Chondrocyte (in vitro differentiated cells): ENCODE measurements around the gene ZNF10. TPM values are rescaled to one million over a fixed set of nuclear protein-coding genes. Genes with fewer than 3 reads are reported as not detected.

Experiments used
- DNase-seq: peaks from one replicate; pipeline ENCODE4 v3.0.0; 2021; ENCODE audit warnings: mixed read lengths, low spot score
- H3K27ac Mint-ChIP-seq: one replicate; pipeline ENCODE4 v1.8.0; 2021; ENCODE audit warnings: mild to moderate bottlenecking, moderate library complexity, mixed read lengths; ENCODE audit not compliant: unreplicated experiment
- H3K27me3 Mint-ChIP-seq: 2 replicates; pipeline ENCODE4 v1.8.0; 2021; ENCODE audit warnings: low read depth, mixed read lengths
- H3K36me3 Mint-ChIP-seq: 2 replicates; pipeline ENCODE4 v1.8.0; 2021; ENCODE audit warnings: low read depth, mixed read lengths
- H3K4me1 Mint-ChIP-seq: 2 replicates; pipeline ENCODE4 v1.8.0; 2021; ENCODE audit warnings: low read depth, mild to moderate bottlenecking, mixed read lengths
- H3K4me3 Mint-ChIP-seq: one replicate; pipeline ENCODE4 v1.8.0; 2021; ENCODE audit warnings: mild to moderate bottlenecking, moderate library complexity, mixed read lengths; ENCODE audit not compliant: unreplicated experiment
- H3K9me3 Mint-ChIP-seq: 2 replicates; pipeline ENCODE4 v1.8.0; 2021; ENCODE audit warnings: low read depth, mixed read lengths
- total RNA-seq: library from RNA; stranded (reverse); gene quantifications from 3 replicates; pipeline ENCODE4 v1.2.1, GENCODE V29; 2021
- TF ChIP-seq, protein P1 (sequence below): fragments of 200-600 bp; sonication (generic); IDR thresholded peaks from 2 replicates; pipeline ENCODE4 v1.5.0; 2021; ENCODE audit warnings: antibody characterized with exemption, mild to moderate bottlenecking, moderate library complexity

The ZNF10 gene
- total RNA-seq, 1 donor from 2014 or later: 9.2 TPM

DNA sequence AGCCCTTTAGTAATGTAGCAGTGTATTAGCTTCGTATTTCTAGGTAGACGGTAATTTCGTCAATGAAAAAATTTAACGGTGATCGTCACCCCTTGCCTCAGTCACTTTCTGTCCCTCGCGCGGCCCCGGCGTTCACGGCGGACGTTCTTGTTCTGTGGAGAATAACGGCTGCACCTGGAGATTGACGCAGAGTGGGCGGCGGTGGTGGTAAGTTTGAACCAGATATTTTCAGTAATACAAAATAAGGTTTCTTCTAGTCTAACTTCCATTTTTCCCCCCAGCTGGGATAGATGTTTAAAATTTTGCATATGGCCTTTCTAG lies 341 bp downstream of the ZNF10 start:
- Mint-ChIP-seq H3K4me3 (peak overlapping the region; percentile 96), H3K27ac (peak overlapping the region; percentile 98), H3K36me3 (peaks cover 38% of the 10 kb centered on the region), H3K9me3 (peaks cover 41% of the 10 kb centered on the region), H3K4me1 (peaks cover 12% of the 10 kb centered on the region), H3K27me3 (no peaks in the 10 kb centered on the region)
- TF ChIP-seq, protein P1, sequence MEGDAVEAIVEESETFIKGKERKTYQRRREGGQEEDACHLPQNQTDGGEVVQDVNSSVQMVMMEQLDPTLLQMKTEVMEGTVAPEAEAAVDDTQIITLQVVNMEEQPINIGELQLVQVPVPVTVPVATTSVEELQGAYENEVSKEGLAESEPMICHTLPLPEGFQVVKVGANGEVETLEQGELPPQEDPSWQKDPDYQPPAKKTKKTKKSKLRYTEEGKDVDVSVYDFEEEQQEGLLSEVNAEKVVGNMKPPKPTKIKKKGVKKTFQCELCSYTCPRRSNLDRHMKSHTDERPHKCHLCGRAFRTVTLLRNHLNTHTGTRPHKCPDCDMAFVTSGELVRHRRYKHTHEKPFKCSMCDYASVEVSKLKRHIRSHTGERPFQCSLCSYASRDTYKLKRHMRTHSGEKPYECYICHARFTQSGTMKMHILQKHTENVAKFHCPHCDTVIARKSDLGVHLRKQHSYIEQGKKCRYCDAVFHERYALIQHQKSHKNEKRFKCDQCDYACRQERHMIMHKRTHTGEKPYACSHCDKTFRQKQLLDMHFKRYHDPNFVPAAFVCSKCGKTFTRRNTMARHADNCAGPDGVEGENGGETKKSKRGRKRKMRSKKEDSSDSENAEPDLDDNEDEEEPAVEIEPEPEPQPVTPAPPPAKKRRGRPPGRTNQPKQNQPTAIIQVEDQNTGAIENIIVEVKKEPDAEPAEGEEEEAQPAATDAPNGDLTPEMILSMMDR: no peak
- DNase-seq: no peak

DNA sequence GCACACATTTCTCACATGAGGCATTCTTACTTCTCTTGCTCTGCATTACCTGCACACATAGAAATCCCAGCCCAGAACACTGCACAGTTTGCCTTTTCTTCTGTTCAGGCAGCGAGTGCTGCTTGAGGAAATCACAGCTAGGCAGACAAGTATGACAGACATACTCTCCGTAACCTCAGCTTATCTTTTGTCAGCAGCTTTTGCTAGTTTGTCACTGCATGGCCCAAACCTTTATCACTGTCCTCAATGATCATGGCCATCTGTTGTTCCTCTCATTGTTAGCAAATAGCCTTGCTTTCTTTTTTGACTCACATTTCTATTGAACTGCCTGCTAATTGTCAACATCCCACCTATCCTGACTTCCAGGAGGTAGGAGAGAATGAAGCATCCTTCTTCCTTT lies 5.3 kb downstream of the ZNF10 start:
- Mint-ChIP-seq H3K9me3 (peaks cover 66% of the 10 kb centered on the region), H3K4me3 (no peak overlapping the region), H3K4me1 (peaks cover 9% of the 10 kb centered on the region), H3K27ac (no peak overlapping the region), H3K27me3 (no peaks in the 10 kb centered on the region), H3K36me3 (peaks cover 62% of the 10 kb centered on the region)
- TF ChIP-seq, protein P1: no peak
- DNase-seq: no peak

- Mint-ChIP-seq H3K9me3 (peaks cover 62% of the 10 kb centered on the region), H3K27ac (no peak overlapping the region), H3K36me3 (peaks cover 72% of the 10 kb centered on the region), H3K4me1 (no peaks in the 10 kb centered on the region), H3K4me3 (no peak overlapping the region), H3K27me3 (no peaks in the 10 kb centered on the region)
- TF ChIP-seq, protein P1: no peak
- no peak for DNase-seq
Measured at GRCh38 chr12:133145981-133146380, 15.6 kb downstream of the ZNF10 start.

GRCh38 chr12:133156125-133156690 lies 25.8 kb downstream of the ZNF10 start:
- H3K27ac Mint-ChIP-seq: no peak overlapping the region
- peaks cover 86% of the 10 kb centered on the region for H3K9me3 Mint-ChIP-seq
- peaks cover 83% of the 10 kb centered on the region for H3K36me3 Mint-ChIP-seq
- DNase-seq: no peak
- H3K4me3 Mint-ChIP-seq: no peak overlapping the region
- TF ChIP-seq, protein P1: no peak
- H3K4me1 Mint-ChIP-seq: no peaks in the 10 kb centered on the region
- H3K27me3 Mint-ChIP-seq: no peaks in the 10 kb centered on the region

- Mint-ChIP-seq H3K9me3 (peaks cover 66% of the 10 kb centered on the region), H3K4me3 (no peak overlapping the region)
- TF ChIP-seq, protein P1: no peak
Measured at GRCh38 chr12:133165776-133166175, 35.3 kb downstream of the ZNF10 start.

More at GRCh38 chr12:133165776-133166175, 35.3 kb downstream of the ZNF10 start:
- H3K27me3 Mint-ChIP-seq: no peaks in the 10 kb centered on the region
- H3K27ac Mint-ChIP-seq: no peak overlapping the region
- H3K4me1 Mint-ChIP-seq: no peaks in the 10 kb centered on the region
- H3K36me3 Mint-ChIP-seq: peaks cover 10% of the 10 kb centered on the region
- no peak for DNase-seq
